Measurements from ENCODE around the gene XYLT1.

Gene XYLT1

GRCh38 chr16:17276610-17277009 is 194.2 kb downstream of the XYLT1 start:
- H3K4me3 ChIP-seq (ENCODE audit: severe bottlenecking): no peak overlapping the region
- DNase-seq (ENCODE audit: low spot score): no peak
- H3K4me1 ChIP-seq (ENCODE audit: insufficient read depth, poor library complexity, severe bottlenecking): peaks cover 22% of the 10 kb centered on the region
- no peaks in the 10 kb centered on the region for H3K36me3 ChIP-seq (ENCODE audit: low read depth)
- no peaks in the 10 kb centered on the region for H3K9me3 ChIP-seq (ENCODE audit: severe bottlenecking)
- no peak overlapping the region for H3K27ac ChIP-seq (ENCODE audit: poor library complexity, severe bottlenecking)
- no peaks in the 10 kb centered on the region for H3K27me3 ChIP-seq (ENCODE audit: insufficient read depth, poor library complexity, severe bottlenecking)
- no peak for ATAC-seq (ENCODE audit: low read depth)
- TF ChIP-seq CTCF (IDR thresholded peaks at IDR 0.05; ENCODE audit: poor library complexity, severe bottlenecking): no peak

- Histone ChIP-seq H3K4me1 (ENCODE audit: insufficient read depth, poor library complexity, severe bottlenecking) (peaks cover 22% of the 10 kb centered on the region), H3K27ac (ENCODE audit: poor library complexity, severe bottlenecking) (no peak overlapping the region), H3K36me3 (ENCODE audit: low read depth) (no peaks in the 10 kb centered on the region), H3K4me3 (ENCODE audit: severe bottlenecking) (no peak overlapping the region), H3K9me3 (ENCODE audit: severe bottlenecking) (no peaks in the 10 kb centered on the region), H3K27me3 (ENCODE audit: insufficient read depth, poor library complexity, severe bottlenecking) (no peaks in the 10 kb centered on the region)
- DNase-seq (ENCODE audit: low spot score) (no peak), ATAC-seq (ENCODE audit: low read depth) (no peak)
- no peak for TF ChIP-seq CTCF (IDR thresholded peaks at IDR 0.05; ENCODE audit: poor library complexity, severe bottlenecking)
Observed at GRCh38 chr16:17276010-17276530, 194.7 kb downstream of the XYLT1 start.

- no peak overlapping the region for H3K27ac ChIP-seq (ENCODE audit: poor library complexity, severe bottlenecking)
- ATAC-seq (ENCODE audit: low read depth): peak; percentile 86
- H3K9me3 ChIP-seq (ENCODE audit: severe bottlenecking): no peaks in the 10 kb centered on the region
- H3K27me3 ChIP-seq (ENCODE audit: insufficient read depth, poor library complexity, severe bottlenecking): no peaks in the 10 kb centered on the region
- DNase-seq (ENCODE audit: low spot score): no peak
- H3K4me3 ChIP-seq (ENCODE audit: severe bottlenecking): no peak overlapping the region
- TF ChIP-seq CTCF (IDR thresholded peaks at IDR 0.05; ENCODE audit: poor library complexity, severe bottlenecking): no peak
- H3K4me1 ChIP-seq (ENCODE audit: insufficient read depth, poor library complexity, severe bottlenecking): peaks cover 22% of the 10 kb centered on the region
- H3K36me3 ChIP-seq (ENCODE audit: low read depth): no peaks in the 10 kb centered on the region
Observed at GRCh38 chr16:17275076-17276009, 195.4 kb downstream of the XYLT1 start.

GRCh38 chr16:17273142-17273561 is 197.6 kb downstream of the XYLT1 start:
- H3K27me3 ChIP-seq (ENCODE audit: insufficient read depth, poor library complexity, severe bottlenecking): no peaks in the 10 kb centered on the region
- H3K4me3 ChIP-seq (ENCODE audit: severe bottlenecking): no peak overlapping the region
- no peak for DNase-seq (ENCODE audit: low spot score)
- peaks cover 22% of the 10 kb centered on the region for H3K4me1 ChIP-seq (ENCODE audit: insufficient read depth, poor library complexity, severe bottlenecking)
- no peaks in the 10 kb centered on the region for H3K36me3 ChIP-seq (ENCODE audit: low read depth)
- ATAC-seq (ENCODE audit: low read depth): peak; percentile 82
- no peak for TF ChIP-seq CTCF (IDR thresholded peaks at IDR 0.05; ENCODE audit: poor library complexity, severe bottlenecking)
- H3K27ac ChIP-seq (ENCODE audit: poor library complexity, severe bottlenecking): no peak overlapping the region
- H3K9me3 ChIP-seq (ENCODE audit: severe bottlenecking): no peaks in the 10 kb centered on the region

GRCh38 chr16:17272716-17273115 is 198.0 kb downstream of the XYLT1 start:
- Histone ChIP-seq H3K36me3 (ENCODE audit: low read depth) (no peaks in the 10 kb centered on the region), H3K27ac (ENCODE audit: poor library complexity, severe bottlenecking) (no peak overlapping the region), H3K4me1 (ENCODE audit: insufficient read depth, poor library complexity, severe bottlenecking) (peaks cover 22% of the 10 kb centered on the region), H3K9me3 (ENCODE audit: severe bottlenecking) (no peaks in the 10 kb centered on the region), H3K4me3 (ENCODE audit: severe bottlenecking) (no peak overlapping the region), H3K27me3 (ENCODE audit: insufficient read depth, poor library complexity, severe bottlenecking) (no peaks in the 10 kb centered on the region)
- no peak for TF ChIP-seq CTCF (IDR thresholded peaks at IDR 0.05; ENCODE audit: poor library complexity, severe bottlenecking)
- DNase-seq (ENCODE audit: low spot score) (no peak), ATAC-seq (ENCODE audit: low read depth) (no peak)
